HG03095 (cell line): ENCODE results near the gene KLHL22.
"Not testable (repeated sequence)": the region's sequence is repeated elsewhere in the genome, so short reads cannot be mapped to it uniquely, and the experiment has no call there.

Experiments
- ATAC-seq: cut with Tn5 transposase; IDR thresholded peaks from one replicate; pipeline ENCODE4 v1.9.1; 2021; ENCODE audit warnings: moderate library complexity; ENCODE audit not compliant: unreplicated experiment

KLHL22 gene

GRCh38 chr22:20472629-20473442 is 22.8 kb downstream of the KLHL22 start:
- no peak for ATAC-seq

- no peak for ATAC-seq
Measured at GRCh38 chr22:20471126-20471833, 24.3 kb downstream of the KLHL22 start.

GRCh38 chr22:20470525-20470924 is 25.1 kb downstream of the KLHL22 start:
- ATAC-seq = not testable (repeated sequence)

GRCh38 chr22:20469110-20469868 is 26.3 kb downstream of the KLHL22 start:
- ATAC-seq = no peak

GRCh38 chr22:20466659-20467379 is 28.8 kb downstream of the KLHL22 start:
- no peak for ATAC-seq

GRCh38 chr22:20465759-20466077 is 29.9 kb downstream of the KLHL22 start:
- no peak for ATAC-seq

- no peak for ATAC-seq
Measured at GRCh38 chr22:20464912-20465758, 30.5 kb downstream of the KLHL22 start.

GRCh38 chr22:20464096-20464614 is 31.4 kb downstream of the KLHL22 start:
- no peak for ATAC-seq

GRCh38 chr22:20463324-20464095 is 32.1 kb downstream of the KLHL22 start:
- no peak for ATAC-seq

- ATAC-seq = no peak
Measured at GRCh38 chr22:20459862-20460261, 35.7 kb downstream of the KLHL22 start.

GRCh38 chr22:20459152-20459542 is 36.4 kb downstream of the KLHL22 start:
- ATAC-seq = no peak

GRCh38 chr22:20458530-20459151 is 37.0 kb downstream of the KLHL22 start:
- ATAC-seq = no peak

GRCh38 chr22:20457506-20458240 is 37.9 kb downstream of the KLHL22 start:
- no peak for ATAC-seq

- ATAC-seq = no peak
Measured at GRCh38 chr22:20456722-20457076, 38.9 kb downstream of the KLHL22 start.

GRCh38 chr22:20456064-20456721 is 39.4 kb downstream of the KLHL22 start:
- peak; percentile 76 for ATAC-seq

GRCh38 chr22:20455709-20456063 is 39.9 kb downstream of the KLHL22 start:
- ATAC-seq = no peak

- ATAC-seq = no peak
Measured at GRCh38 chr22:20453222-20453621, 42.4 kb downstream of the KLHL22 start.

- ATAC-seq = no peak
Measured at GRCh38 chr22:20451920-20452319, 43.7 kb downstream of the KLHL22 start.
